RWPE2 (cell line): ENCODE data around the gene AP1S1.

Experiments
- ATAC-seq: fragments of 200-7000 bp; cut with Tn5 transposase; 3 replicates; pipeline ENCODE4 v1.9.1; 2021; ENCODE audit warnings: low read depth
- DNase-seq: peaks from one replicate; pipeline ENCODE4 v3.0.0-alpha.2; 2020; ENCODE audit warnings: low spot score
- H3K27ac ChIP-seq: fragments of 450-650 bp; 2 replicates; pipeline ENCODE4 v1.5.1; 2017; ENCODE audit warnings: mild to moderate bottlenecking; ENCODE audit not compliant: poor library complexity, severe bottlenecking
- H3K27me3 ChIP-seq: fragments of 250-450 bp; sonication (Bioruptor Pico); 2 replicates; pipeline ENCODE4 v1.5.1; 2021; ENCODE audit warnings: mild to moderate bottlenecking, moderate library complexity; ENCODE audit not compliant: insufficient read depth, poor library complexity, severe bottlenecking
- H3K36me3 ChIP-seq: fragments of 250-450 bp; sonication (Bioruptor Pico); 2 replicates; pipeline ENCODE4 v1.5.1; 2020; ENCODE audit warnings: low read depth, mild to moderate bottlenecking, moderate library complexity
- H3K4me1 ChIP-seq: fragments of 250-450 bp; sonication (Bioruptor Pico); 2 replicates; pipeline ENCODE4 v1.5.1; 2021; ENCODE audit warnings: mild to moderate bottlenecking, moderate library complexity; ENCODE audit not compliant: insufficient read depth, poor library complexity, severe bottlenecking
- H3K4me3 ChIP-seq: fragments of 250-450 bp; sonication (Bioruptor Pico); 2 replicates; pipeline ENCODE4 v1.5.1; 2021; ENCODE audit warnings: mild to moderate bottlenecking, moderate library complexity; ENCODE audit not compliant: severe bottlenecking
- H3K9me3 ChIP-seq: fragments of 250-450 bp; sonication (Bioruptor Pico); 2 replicates; pipeline ENCODE4 v1.5.1; 2021; ENCODE audit warnings: mild to moderate bottlenecking, moderate library complexity; ENCODE audit not compliant: severe bottlenecking
- CTCF ChIP-seq: fragments of 450-650 bp; IDR thresholded peaks from one replicate; pipeline ENCODE4 v1.5.1; 2017; ENCODE audit warnings: mild to moderate bottlenecking, moderate library complexity; ENCODE audit not compliant: poor library complexity, severe bottlenecking

AP1S1 gene

DNA sequence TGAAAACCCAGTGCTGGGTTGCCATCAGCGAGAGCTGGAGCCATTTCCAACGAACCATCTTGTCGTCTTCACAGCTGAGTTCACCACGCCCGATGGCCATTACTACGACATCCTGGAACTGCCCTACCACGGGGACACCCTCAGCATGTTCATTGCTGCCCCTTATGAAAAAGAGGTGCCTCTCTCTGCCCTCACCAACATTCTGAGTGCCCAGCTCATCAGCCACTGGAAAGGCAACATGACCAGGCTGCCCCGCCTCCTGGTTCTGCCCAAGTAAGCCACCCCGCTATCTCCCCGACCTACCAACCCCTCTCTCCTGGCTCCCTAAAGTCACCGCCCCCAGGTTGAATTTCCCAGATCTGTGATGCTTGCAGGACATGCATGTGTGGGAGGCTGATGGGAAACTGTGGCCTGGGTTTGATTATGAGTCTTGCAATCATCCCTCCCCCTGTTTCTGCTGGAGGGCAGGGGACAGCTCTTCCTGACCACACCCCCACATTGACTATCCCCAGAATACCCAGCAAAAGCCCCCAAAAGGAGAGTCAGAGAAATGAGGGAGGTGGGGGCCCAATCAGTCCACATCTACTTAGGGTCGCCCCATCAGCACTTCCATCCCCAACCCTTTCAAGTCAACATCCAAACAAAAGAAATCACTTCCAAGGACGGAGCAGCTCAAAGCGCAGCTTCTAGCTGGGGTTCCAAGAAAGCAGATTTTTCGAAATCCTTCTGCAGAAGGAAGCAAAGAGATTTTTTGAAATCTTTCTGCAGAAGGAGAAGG lies 20.5 kb upstream of the AP1S1 start:
- no peaks in the 10 kb centered on the region for H3K9me3 ChIP-seq
- H3K4me1 ChIP-seq: peaks cover 24% of the 10 kb centered on the region
- no peak for DNase-seq
- H3K27me3 ChIP-seq: no peaks in the 10 kb centered on the region
- H3K4me3 ChIP-seq: no peak overlapping the region
- TF ChIP-seq CTCF: no peak
- no peak for ATAC-seq
- H3K27ac ChIP-seq: peak overlapping the region; percentile 90
- H3K36me3 ChIP-seq: peaks cover 89% of the 10 kb centered on the region

DNA sequence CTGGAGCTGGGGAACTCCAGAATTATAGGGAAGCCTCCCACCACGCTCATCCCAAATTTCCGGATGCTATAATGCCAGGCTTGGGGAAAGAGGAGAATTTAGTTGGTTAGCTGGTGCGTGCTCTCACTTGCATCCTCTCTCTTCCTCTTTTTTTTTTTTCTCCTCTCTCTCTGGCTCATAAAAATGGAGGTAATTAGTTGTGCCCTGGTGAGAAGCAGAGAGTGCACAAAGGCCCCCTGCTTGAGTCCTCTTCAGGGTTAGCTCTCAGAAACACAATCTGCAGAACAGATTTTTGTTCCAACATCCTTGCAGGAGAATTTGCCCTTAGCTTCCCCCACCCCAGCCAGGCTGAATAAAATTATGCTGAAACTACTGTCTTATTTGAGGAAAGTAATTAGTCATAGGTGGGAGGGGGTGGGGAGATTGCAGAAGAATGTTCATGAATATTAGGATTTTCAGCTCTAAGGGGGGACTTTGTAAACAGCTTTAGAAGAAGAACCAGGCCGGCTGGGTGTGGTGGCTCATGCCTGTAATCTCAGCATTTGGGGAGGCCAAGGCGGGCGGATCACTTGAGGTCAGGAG lies 19.8 kb upstream of the AP1S1 start:
- TF ChIP-seq CTCF: no peak
- H3K27me3 ChIP-seq: no peaks in the 10 kb centered on the region
- ATAC-seq (no peak), DNase-seq (no peak)
- H3K36me3 ChIP-seq: peaks cover 82% of the 10 kb centered on the region
- no peak overlapping the region for H3K4me3 ChIP-seq
- peaks cover 26% of the 10 kb centered on the region for H3K4me1 ChIP-seq
- no peaks in the 10 kb centered on the region for H3K9me3 ChIP-seq
- peak overlapping the region; percentile 90 for H3K27ac ChIP-seq

DNA sequence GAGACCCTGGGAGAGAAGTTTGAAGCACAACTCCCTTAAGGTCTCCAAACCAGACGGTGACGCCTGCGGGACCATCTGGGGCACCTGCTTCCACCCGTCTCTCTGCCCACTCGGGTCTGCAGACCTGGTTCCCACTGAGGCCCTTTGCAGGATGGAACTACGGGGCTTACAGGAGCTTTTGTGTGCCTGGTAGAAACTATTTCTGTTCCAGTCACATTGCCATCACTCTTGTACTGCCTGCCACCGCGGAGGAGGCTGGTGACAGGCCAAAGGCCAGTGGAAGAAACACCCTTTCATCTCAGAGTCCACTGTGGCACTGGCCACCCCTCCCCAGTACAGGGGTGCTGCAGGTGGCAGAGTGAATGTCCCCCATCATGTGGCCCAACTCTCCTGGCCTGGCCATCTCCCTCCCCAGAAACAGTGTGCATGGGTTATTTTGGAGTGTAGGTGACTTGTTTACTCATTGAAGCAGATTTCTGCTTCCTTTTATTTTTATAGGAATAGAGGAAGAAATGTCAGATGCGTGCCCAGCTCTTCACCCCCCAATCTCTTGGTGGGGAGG lies 16.5 kb upstream of the AP1S1 start:
- ATAC-seq (no peak), DNase-seq (no peak)
- H3K9me3 ChIP-seq: no peaks in the 10 kb centered on the region
- peaks cover 34% of the 10 kb centered on the region for H3K4me1 ChIP-seq
- peaks cover 55% of the 10 kb centered on the region for H3K36me3 ChIP-seq
- H3K4me3 ChIP-seq: no peak overlapping the region
- TF ChIP-seq CTCF: no peak
- H3K27me3 ChIP-seq: no peaks in the 10 kb centered on the region
- H3K27ac ChIP-seq: peak overlapping the region; percentile 90

DNA sequence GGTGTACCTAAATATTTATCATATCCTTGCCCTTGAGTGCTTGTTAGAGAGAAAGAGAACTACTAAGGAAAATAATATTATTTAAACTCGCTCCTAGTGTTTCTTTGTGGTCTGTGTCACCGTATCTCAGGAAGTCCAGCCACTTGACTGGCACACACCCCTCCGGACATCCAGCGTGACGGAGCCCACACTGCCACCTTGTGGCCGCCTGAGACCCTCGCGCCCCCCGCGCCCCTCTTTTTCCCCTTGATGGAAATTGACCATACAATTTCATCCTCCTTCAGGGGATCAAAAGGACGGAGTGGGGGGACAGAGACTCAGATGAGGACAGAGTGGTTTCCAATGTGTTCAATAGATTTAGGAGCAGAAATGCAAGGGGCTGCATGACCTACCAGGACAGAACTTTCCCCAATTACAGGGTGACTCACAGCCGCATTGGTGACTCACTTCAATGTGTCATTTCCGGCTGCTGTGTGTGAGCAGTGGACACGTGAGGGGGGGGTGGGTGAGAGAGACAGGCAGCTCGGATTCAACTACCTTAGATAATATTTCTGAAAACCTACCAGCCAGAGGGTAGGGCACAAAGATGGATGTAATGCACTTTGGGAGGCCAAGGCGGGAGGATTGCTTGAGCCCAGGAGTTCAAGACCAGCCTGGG lies 15.9 kb upstream of the AP1S1 start:
- peak overlapping the region; percentile 90 for H3K27ac ChIP-seq
- peak; percentile 93 for DNase-seq
- peak; percentile 70 for ATAC-seq

More for the DNA sequence above, 15.9 kb upstream of the AP1S1 start:
- peak; percentile 92 for TF ChIP-seq CTCF
- Histone ChIP-seq H3K4me1 (peaks cover 34% of the 10 kb centered on the region), H3K27me3 (no peaks in the 10 kb centered on the region), H3K36me3 (peaks cover 49% of the 10 kb centered on the region), H3K9me3 (no peaks in the 10 kb centered on the region), H3K4me3 (no peak overlapping the region)
